H1 (cell line): Measurements from ENCODE around the gene NLRP3. TPM values are rescaled to one million over a fixed set of nuclear protein-coding genes. Genes with fewer than 3 reads are reported as not detected.

Experiments
- CTCF ChIA-PET: fragments of 300-600 bp; sonication (Branson Sonifier 250); formaldehyde crosslinking; loops from one replicate; lab custom pipeline; 2021; ENCODE audit not compliant: partially characterized antibody; lab: Charles Lee
- POLR2A ChIA-PET: fragments of 300-600 bp; sonication (Branson Sonifier 250); formaldehyde crosslinking; loops from one replicate; lab custom pipeline; 2021; ENCODE audit warnings: inconsistent platforms; ENCODE audit not compliant: partially characterized antibody; lab: Charles Lee
- DNase-seq, 2 experiments: peaks; one replicate each; pipeline versions ENCODE4 v3.0.0 to v3.0.0-alpha.2; 2010 to 2022; ENCODE audit warnings: low spot score in 2 of 2, low read depth in 1 of 2, mixed read lengths in 1 of 2
- FAIRE-seq: peaks from 2 replicates; lab custom pipeline; 2011; peaks lifted over from hg19 to GRCh38; lab: Jason Lieb, UNC
- H2AFZ ChIP-seq: 2 replicates; pipeline ENCODE4 v1.8.1; 2012; ENCODE audit warnings: low read length, inconsistent platforms
- H2AK5ac ChIP-seq: 2 replicates; pipeline ENCODE4 v1.6.1; 2013; ENCODE audit warnings: low read depth, low read length
- H2BK120ac ChIP-seq: replicated peaks from 2 replicates; pipeline ENCODE3; 2013; ENCODE audit warnings: low read depth, low read length, inconsistent platforms
- H2BK12ac ChIP-seq: 2 replicates; pipeline ENCODE4 v1.6.1; 2013; ENCODE audit warnings: low read depth, low read length
- H2BK15ac ChIP-seq: 2 replicates; pipeline ENCODE4 v1.6.1; 2013; ENCODE audit warnings: low read length
- H2BK20ac ChIP-seq: 2 replicates; pipeline ENCODE4 v1.6.1; 2013; ENCODE audit warnings: low read length
- H2BK5ac ChIP-seq: 2 replicates; pipeline ENCODE4 v1.6.1; 2013; ENCODE audit warnings: low read depth, low read length
- H3K14ac ChIP-seq: 2 replicates; pipeline ENCODE4 v1.6.1; 2013; ENCODE audit warnings: inconsistent platforms; ENCODE audit not compliant: insufficient read length
- H3K18ac ChIP-seq: 2 replicates; pipeline ENCODE4 v1.6.1; 2013; ENCODE audit warnings: low read length; ENCODE audit errors: extremely low read depth
- H3K23ac ChIP-seq: 2 replicates; pipeline ENCODE4 v1.6.1; 2013; ENCODE audit warnings: inconsistent platforms; ENCODE audit not compliant: insufficient read length
- H3K23me2 ChIP-seq: 2 replicates; pipeline ENCODE4 v1.6.1; 2013; ENCODE audit warnings: low read depth, low read length
- H3K27ac ChIP-seq: 2 replicates; pipeline ENCODE4 v1.6.1; 2011; ENCODE audit warnings: low read depth, low read length, inconsistent platforms
- H3K27me3 ChIP-seq, 4 experiments: replicated peaks in 1 of 4; 1 replicate in 1 of 4; 2 replicates in 3 of 4; pipeline versions ENCODE4 v1.6.1 to v1.8.1; 2011 to 2013; ENCODE audit warnings: low read length in 3 of 4, mild to moderate bottlenecking in 3 of 4, inconsistent platforms in 2 of 4, mixed read lengths in 2 of 4, moderate library complexity in 1 of 4; ENCODE audit not compliant: control insufficient read depth in 3 of 4, insufficient read depth in 3 of 4; ENCODE audit errors: extremely low read depth in 1 of 4
- H3K36me3 ChIP-seq, 4 experiments: 2 replicates each; pipeline versions ENCODE4 v1.6.1 to v1.8.1; 2011 to 2013; ENCODE audit warnings: mild to moderate bottlenecking in 4 of 4, low read length in 3 of 4, moderate library complexity in 2 of 4, control low read depth in 1 of 4, inconsistent platforms in 1 of 4; ENCODE audit not compliant: insufficient read depth in 4 of 4, control insufficient read depth in 2 of 4
- H3K4ac ChIP-seq: replicated peaks from 2 replicates; pipeline ENCODE3; 2013; ENCODE audit warnings: low read length, low read depth, mixed read lengths, inconsistent platforms; ENCODE audit not compliant: insufficient read length
- H3K4me1 ChIP-seq, 4 experiments: replicated peaks in 1 of 4; 1 replicate in 1 of 4; 2 replicates in 3 of 4; pipeline versions ENCODE4 v1.6.1 to v1.8.1; 2011 to 2013; ENCODE audit warnings: low read length in 3 of 4, inconsistent platforms in 2 of 4, mixed read lengths in 1 of 4; ENCODE audit not compliant: insufficient read depth in 4 of 4, control insufficient read depth in 3 of 4
- H3K4me2 ChIP-seq, 2 experiments: 2 replicates each; pipeline versions ENCODE4 v1.6.1 to v1.8.1; 2011 to 2013; ENCODE audit warnings: low read depth in 2 of 2, low read length in 2 of 2, control low read depth in 1 of 2, inconsistent platforms in 1 of 2, mild to moderate bottlenecking in 1 of 2; ENCODE audit not compliant: insufficient read depth in 1 of 2
- H3K4me3 ChIP-seq, 4 experiments: fragments of 200-600, 300-600 bp in 1 of 4; sonication (generic), shearing (Covaris generic), sonication (Bioruptor Twin) in 1 of 4; 2 replicates each; pipeline versions ENCODE4 v1.5.1 to v1.8.1; 2011 to 2016; ENCODE audit warnings: low read length in 4 of 4, low read depth in 3 of 4, control low read depth in 2 of 4, inconsistent platforms in 2 of 4, mild to moderate bottlenecking in 2 of 4, mixed read lengths in 1 of 4, moderate library complexity in 1 of 4; ENCODE audit not compliant: insufficient read depth in 2 of 4; ENCODE audit errors: extremely low read depth in 1 of 4
- H3K56ac ChIP-seq: replicated peaks from 2 replicates; pipeline ENCODE3; 2013; ENCODE audit warnings: low read depth, mild to moderate bottlenecking, mixed read lengths, low read length, inconsistent platforms; ENCODE audit not compliant: insufficient read length
- H3K79me1 ChIP-seq: 2 replicates; pipeline ENCODE4 v1.6.1; 2013; ENCODE audit warnings: low read depth, low read length, control low read depth
- H3K79me2 ChIP-seq, 2 experiments: 2 replicates each; pipeline versions ENCODE4 v1.6.1 to v1.8.1; 2012 to 2013; ENCODE audit warnings: low read length in 2 of 2, mild to moderate bottlenecking in 2 of 2, inconsistent platforms in 1 of 2; ENCODE audit not compliant: insufficient read depth in 2 of 2, control insufficient read depth in 1 of 2
- H3K9ac ChIP-seq, 4 experiments: replicated peaks in 1 of 4; 1 replicate in 1 of 4; 2 replicates in 3 of 4; pipeline versions ENCODE4 v1.6.1 to v1.8.1; 2011 to 2013; ENCODE audit warnings: low read depth in 3 of 4, low read length in 3 of 4, control low read depth in 2 of 4, mild to moderate bottlenecking in 2 of 4, moderate library complexity in 2 of 4, inconsistent platforms in 1 of 4; ENCODE audit errors: extremely low read depth in 1 of 4
- H3K9me3 ChIP-seq, 2 experiments: 2 replicates each; pipeline versions ENCODE4 v1.6.1 to v1.8.1; 2012 to 2013; ENCODE audit warnings: mild to moderate bottlenecking in 2 of 2, moderate library complexity in 2 of 2, control low read depth in 1 of 2, inconsistent platforms in 1 of 2, low read depth in 1 of 2, low read length in 1 of 2, mixed read lengths in 1 of 2; ENCODE audit not compliant: insufficient read depth in 2 of 2
- H4K20me1 ChIP-seq, 2 experiments: replicated peaks in 1 of 2; 2 replicates each; pipeline versions ENCODE3 to v1.8.1; 2011 to 2013; ENCODE audit warnings: inconsistent platforms in 2 of 2, low read length in 2 of 2, mild to moderate bottlenecking in 1 of 2; ENCODE audit not compliant: insufficient read depth in 2 of 2, control insufficient read depth in 1 of 2
- H4K5ac ChIP-seq: 2 replicates; pipeline ENCODE4 v1.6.1; 2013; ENCODE audit warnings: low read length, low read depth, mixed read lengths, inconsistent platforms; ENCODE audit not compliant: insufficient read length
- H4K8ac ChIP-seq: 2 replicates; pipeline ENCODE4 v1.8.0; 2013; ENCODE audit warnings: mild to moderate bottlenecking, moderate library complexity, low read length, inconsistent platforms; ENCODE audit not compliant: insufficient read depth; ENCODE audit errors: extremely low read depth
- H4K91ac ChIP-seq: replicated peaks from 2 replicates; pipeline ENCODE3; 2013; ENCODE audit warnings: low read length, mixed read lengths, inconsistent platforms; ENCODE audit not compliant: insufficient read length
- ASH2L ChIP-seq: fragments of 200-600, 300-600 bp; sonication (generic); IDR thresholded peaks from one replicate; pipeline ENCODE4 v1.7.1; 2017; ENCODE audit warnings: low read length
- EGR1 ChIP-seq: IDR thresholded peaks from 2 replicates; pipeline ENCODE4 v1.6.1; 2011; ENCODE audit warnings: low read depth, low read length, borderline replicate concordance
- EP300 ChIP-seq, 2 experiments: IDR thresholded peaks; 1 replicate in 1 of 2; 2 replicates in 1 of 2; pipeline ENCODE4 v1.6.1; 2011 to 2012; ENCODE audit warnings: low read depth in 2 of 2, low read length in 2 of 2, mild to moderate bottlenecking in 2 of 2, borderline replicate concordance in 1 of 2, inconsistent platforms in 1 of 2, moderate library complexity in 1 of 2
- EZH2 ChIP-seq: fragments of 200-600 bp; sonication (generic); IDR thresholded peaks from 2 replicates; pipeline ENCODE4 v1.7.1; 2012; ENCODE audit warnings: low read depth, mild to moderate bottlenecking, moderate library complexity, low read length, inconsistent platforms; ENCODE audit not compliant: severe bottlenecking
- GTF2F1 ChIP-seq: IDR thresholded peaks from 2 replicates; pipeline ENCODE4 v1.6.1; 2012; ENCODE audit warnings: low read depth, low read length, improper control_type of control experiment, borderline replicate concordance
- NRF1 ChIP-seq: IDR thresholded peaks from 2 replicates; pipeline ENCODE4 v1.6.1; 2011; ENCODE audit warnings: mild to moderate bottlenecking, low read depth, low read length, improper control_type of control experiment
- PHF8 ChIP-seq: fragments of 200-600 bp; sonication (generic); conservative IDR thresholded peaks from 2 replicates; pipeline ENCODE4 v1.7.1; 2012; ENCODE audit warnings: low read depth, mild to moderate bottlenecking, inconsistent platforms, low read length, moderate library complexity
- POLR2A ChIP-seq, 2 experiments: IDR thresholded peaks; 1 replicate in 1 of 2; 2 replicates in 1 of 2; pipeline ENCODE4 v1.6.1; 2011; ENCODE audit warnings: low read depth in 2 of 2, low read length in 2 of 2, mild to moderate bottlenecking in 2 of 2; ENCODE audit errors: control extremely low read depth in 1 of 2
- POLR2AphosphoS5 ChIP-seq: IDR thresholded peaks from 2 replicates; pipeline ENCODE4 v1.6.1; 2011; ENCODE audit warnings: low read depth, low read length
- RAD21 ChIP-seq, 2 experiments: IDR thresholded peaks in 1 of 2; conservative IDR thresholded peaks in 1 of 2; 2 replicates each; pipeline ENCODE4 v1.6.1; 2011; ENCODE audit warnings: low read depth in 2 of 2, low read length in 2 of 2, improper control_type of control experiment in 1 of 2, inconsistent platforms in 1 of 2, mild to moderate bottlenecking in 1 of 2, moderate library complexity in 1 of 2
- TAF1 ChIP-seq: IDR thresholded peaks from 2 replicates; pipeline ENCODE4 v1.6.1; 2011; ENCODE audit warnings: mild to moderate bottlenecking, low read depth, low read length
- YY1 ChIP-seq: IDR thresholded peaks from 2 replicates; pipeline ENCODE4 v1.6.1; 2011; ENCODE audit warnings: low read depth, mild to moderate bottlenecking, low read length
- WGBS, 2 experiments: shearing (Covaris generic) in 1 of 2; methylation state at CpG; one replicate each; pipeline versions ENCODE4 v1.1.6 to v1.1.7; 2013 to 2015; ENCODE audit warnings: low lambda C conversion rate in 2 of 2, mixed read lengths in 2 of 2, inconsistent platforms in 1 of 2, low coverage in 1 of 2, missing lambda C conversion rate in 1 of 2; ENCODE audit not compliant: insufficient replicate concordance in 2 of 2, insufficient coverage in 1 of 2, insufficient read length in 1 of 2; ENCODE audit errors: extremely low coverage in 1 of 2, missing lambda C conversion rate in 1 of 2; 5-methylcytosine and 5-hydroxymethylcytosine counted together
- polyA plus RNA-seq, 7 experiments: library from polyadenylated mRNA; depleted of rRNA in 3 of 7; stranded (reverse) in 5 of 7; unstranded in 2 of 7; fragments of >200 nt in 5 of 7; fragments of 200-250 nt in 2 of 7; gene quantifications; 1 replicate in 5 of 7; 2 replicates in 1 of 7; 4 replicates in 1 of 7; pipeline versions ENCODE4 v1.2.1 to v1.2.3, GENCODE V29; 2011 to 2013; ENCODE audit warnings: missing spikeins in 2 of 7, mixed read lengths in 2 of 7
- total RNA-seq: library from RNA; stranded (reverse); fragmentation: NEBNext Ultra II Directional; extraction: Animal tissue kit (Norgen Biotek cat#: 25700); gene quantifications from 2 replicates; pipeline ENCODE4 v1.2.1, GENCODE V29; 2021
- TF ChIP-seq, protein P1 (sequence below): IDR thresholded peaks from 2 replicates; pipeline ENCODE4 v1.6.1; 2011; ENCODE audit warnings: low read depth, mild to moderate bottlenecking, low read length; ENCODE audit not compliant: insufficient read depth
- TF ChIP-seq, protein P2 (sequence below): IDR thresholded peaks from 2 replicates; pipeline ENCODE4 v1.6.1; 2012; ENCODE audit warnings: inconsistent platforms

Gene NLRP3
- total and polyA plus RNA-seq, 2 of the 8 experiments (the other 6 are each of a cell fraction or from before 2014, with no cell fraction given), result 0.05 to 0.19 TPM

DNA sequence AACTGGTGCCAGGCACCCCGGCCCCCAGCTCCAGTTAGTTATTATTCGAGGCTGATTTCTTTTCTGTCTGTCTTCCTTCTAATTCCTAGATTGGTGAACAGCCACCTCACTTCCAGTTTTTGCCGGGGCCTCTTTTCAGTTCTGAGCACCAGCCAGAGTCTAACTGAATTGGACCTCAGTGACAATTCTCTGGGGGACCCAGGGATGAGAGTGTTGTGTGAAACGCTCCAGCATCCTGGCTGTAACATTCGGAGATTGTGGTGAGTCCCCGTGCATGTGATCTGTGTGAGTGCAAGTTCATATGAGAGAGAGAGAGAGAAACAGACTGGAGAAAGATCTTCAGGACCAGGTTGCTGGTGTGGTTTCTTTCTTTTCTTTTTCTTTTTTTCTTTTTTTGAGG is 13.5 kb downstream of the NLRP3 start:
- Histone ChIP-seq H2AFZ (no peak overlapping the region), H3K4me3 (no peak overlapping the region), H3K14ac (no peak overlapping the region), H3K4me2 (no peak overlapping the region), H3K27me3 (no peaks in the 10 kb centered on the region), H3K23me2 (no peaks in the 10 kb centered on the region), H2BK15ac (no peak overlapping the region), H3K27ac (no peak overlapping the region), H4K91ac (no peak overlapping the region), H3K56ac (no peak overlapping the region), H3K4me1 (no peaks in the 10 kb centered on the region), H3K9ac (no peak overlapping the region), H3K79me2 (no peaks in the 10 kb centered on the region), H2BK5ac (no peak overlapping the region), H2BK20ac (no peak overlapping the region), H2BK12ac (no peak overlapping the region), H3K23ac (no peak overlapping the region), H3K79me1 (no peaks in the 10 kb centered on the region), H4K5ac (no peak overlapping the region), H2BK120ac (no peak overlapping the region), H3K4ac (no peak overlapping the region), H4K8ac (no peak overlapping the region), H3K18ac (no peak overlapping the region), H3K36me3 (no peaks in the 10 kb centered on the region), H3K9me3 (no peaks in the 10 kb centered on the region), H4K20me1 (no peaks in the 10 kb centered on the region), H2AK5ac (no peak overlapping the region)
- DNase-seq (no peak), FAIRE-seq (no peak)
- ChIA-PET POLR2A (no interaction called here), CTCF (no interaction called here)
- WGBS, 2 experiments, result 83% methylated on average over 6 of the region's 6 CpGs; no CpG with 5 or more reads in 1 of the 2 experiments
- TF ChIP-seq NRF1 (no peak), EGR1 (no peak), EZH2 (no peak), GTF2F1 (no peak), POLR2AphosphoS5 (no peak), EP300 (IDR thresholded peaks at IDR 0.05; ENCODE audit: borderline replicate concordance in 1 of 2, low read depth in 2 of 2, low read length in 2 of 2) (no peak), YY1 (no peak), PHF8 (no peak), TAF1 (no peak), POLR2A (IDR thresholded peaks at IDR 0.05; ENCODE audit: control extremely low read depth in 1 of 2, low read depth in 2 of 2, low read length in 2 of 2) (no peak), ASH2L (no peak), RAD21 (IDR thresholded peaks at IDR 0.05 in 1 of 2, conservative IDR thresholded peaks at IDR 0.05 in 1 of 2; ENCODE audit: low read depth in 2 of 2, low read length in 2 of 2) (no peak)
- TF ChIP-seq, protein P1, sequence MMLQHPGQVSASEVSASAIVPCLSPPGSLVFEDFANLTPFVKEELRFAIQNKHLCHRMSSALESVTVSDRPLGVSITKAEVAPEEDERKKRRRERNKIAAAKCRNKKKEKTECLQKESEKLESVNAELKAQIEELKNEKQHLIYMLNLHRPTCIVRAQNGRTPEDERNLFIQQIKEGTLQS, result no peak
- TF ChIP-seq, protein P2, sequence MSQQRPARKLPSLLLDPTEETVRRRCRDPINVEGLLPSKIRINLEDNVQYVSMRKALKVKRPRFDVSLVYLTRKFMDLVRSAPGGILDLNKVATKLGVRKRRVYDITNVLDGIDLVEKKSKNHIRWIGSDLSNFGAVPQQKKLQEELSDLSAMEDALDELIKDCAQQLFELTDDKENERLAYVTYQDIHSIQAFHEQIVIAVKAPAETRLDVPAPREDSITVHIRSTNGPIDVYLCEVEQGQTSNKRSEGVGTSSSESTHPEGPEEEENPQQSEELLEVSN, result no peak
